Fibroblast of gingiva (primary cell): ENCODE data around the gene MRPS12.
"Not testable (repeated sequence)": the region's sequence is repeated elsewhere in the genome, so short reads cannot be mapped to it uniquely, and the experiment has no call there.

Experiments
- DNase-seq: peaks from one replicate; pipeline ENCODE4 v3.0.0-alpha.2; 2011; ENCODE audit warnings: low read depth

Gene MRPS12

GRCh38 chr19:38939957-38940356, 9.2 kb downstream of the MRPS12 start:
- DNase-seq: no peak

GRCh38 chr19:38941466-38941865, 10.7 kb downstream of the MRPS12 start:
- DNase-seq: not testable (repeated sequence)

- DNase-seq: no peak
These were observed 11.2 kb downstream of the MRPS12 start for GRCh38 chr19:38941979-38942378.

GRCh38 chr19:38942471-38943181, 11.9 kb downstream of the MRPS12 start:
- DNase-seq: no peak

GRCh38 chr19:38944981-38945506, 14.3 kb downstream of the MRPS12 start:
- DNase-seq: no peak

GRCh38 chr19:38945562-38946228, 15.0 kb downstream of the MRPS12 start:
- DNase-seq: no peak

GRCh38 chr19:38946229-38947010, 15.7 kb downstream of the MRPS12 start:
- no peak for DNase-seq

- DNase-seq: peak; percentile 54
These were observed 19.0 kb downstream of the MRPS12 start for GRCh38 chr19:38949580-38950367.

- DNase-seq: no peak
These were observed 20.4 kb downstream of the MRPS12 start for GRCh38 chr19:38951187-38951586.

GRCh38 chr19:38952395-38953165, 21.8 kb downstream of the MRPS12 start:
- no peak for DNase-seq

- no peak for DNase-seq
These were observed 22.9 kb downstream of the MRPS12 start for GRCh38 chr19:38953677-38954076.

GRCh38 chr19:38956264-38956663, 25.5 kb downstream of the MRPS12 start:
- DNase-seq: no peak

- DNase-seq: no peak
These were observed 27.6 kb downstream of the MRPS12 start for GRCh38 chr19:38958301-38958700.

GRCh38 chr19:38959618-38960017, 28.9 kb downstream of the MRPS12 start:
- no peak for DNase-seq

- DNase-seq: no peak
These were observed 34.0 kb downstream of the MRPS12 start for GRCh38 chr19:38964738-38965137.

- DNase-seq: not testable (repeated sequence)
These were observed 35.4 kb downstream of the MRPS12 start for GRCh38 chr19:38966149-38966548.

- peak; percentile 82 for DNase-seq
These were observed 40.2 kb downstream of the MRPS12 start for GRCh38 chr19:38970664-38971532.

GRCh38 chr19:38971672-38972071, 40.9 kb downstream of the MRPS12 start:
- no peak for DNase-seq

GRCh38 chr19:38974624-38975213, 44.0 kb downstream of the MRPS12 start:
- DNase-seq: no peak
